ENCODE data around the gene GSTO1. TPM values are rescaled to one million over a fixed set of nuclear protein-coding genes. Genes with fewer than 3 reads are reported as not detected.
"Not testable (repeated sequence)": the region's sequence is repeated elsewhere in the genome, so short reads cannot be mapped to it uniquely, and the experiment has no call there.

Gene GSTO1
- total RNA-seq (2014; rRNA removed; shearing (Covaris generic)): 142 and 176 TPM in 2 replicates

- in situ Hi-C loops (cut with HindIII; ENCODE audit: low sequenced_read_pairs): no loop called here
- DNase-seq (ENCODE audit: low spot score): peak; percentile 77
Measured at GRCh38 chr10:104254493-104255310, at the start of gene GSTO1. TSS of gene GSTO1 (plus strand) at chr10:104254892. CDS start at chr10:104254929, 37 bp downstream.

- no peak for DNase-seq (ENCODE audit: low spot score)
- in situ Hi-C loops (cut with HindIII; ENCODE audit: low sequenced_read_pairs): no loop called here
Measured at GRCh38 chr10:104208730-104209129, 46.0 kb upstream of the GSTO1 start.

- DNase-seq (ENCODE audit: low spot score): peak; percentile 78
- in situ Hi-C loops (cut with HindIII; ENCODE audit: low sequenced_read_pairs): no loop called here
Measured at GRCh38 chr10:104209575-104210198, 45.0 kb upstream of the GSTO1 start.

- DNase-seq (ENCODE audit: low spot score): no peak
- in situ Hi-C loops (cut with HindIII; ENCODE audit: low sequenced_read_pairs): no loop called here
Measured at GRCh38 chr10:104216631-104217030, 38.1 kb upstream of the GSTO1 start.

GRCh38 chr10:104218751-104219150 is 35.9 kb upstream of the GSTO1 start:
- in situ Hi-C loops (cut with HindIII; ENCODE audit: low sequenced_read_pairs): no loop called here
- DNase-seq (ENCODE audit: low spot score): no peak

GRCh38 chr10:104220522-104220921 is 34.2 kb upstream of the GSTO1 start:
- in situ Hi-C loops (cut with HindIII; ENCODE audit: low sequenced_read_pairs): no loop called here

GRCh38 chr10:104223304-104223703 is 31.4 kb upstream of the GSTO1 start:
- DNase-seq (ENCODE audit: low spot score): no peak
- in situ Hi-C loops (cut with HindIII; ENCODE audit: low sequenced_read_pairs): no loop called here

More at GRCh38 chr10:104220522-104220921, 34.2 kb upstream of the GSTO1 start:
- DNase-seq (ENCODE audit: low spot score): no peak

GRCh38 chr10:104230490-104230889 is 24.2 kb upstream of the GSTO1 start:
- DNase-seq (ENCODE audit: low spot score): no peak
- in situ Hi-C loops (cut with HindIII; ENCODE audit: low sequenced_read_pairs): no loop called here

- in situ Hi-C loops (cut with HindIII; ENCODE audit: low sequenced_read_pairs): no loop called here
- peak; percentile 96 for DNase-seq (ENCODE audit: low spot score)
Measured at GRCh38 chr10:104231784-104232612, 22.7 kb upstream of the GSTO1 start, which contains the start of gene CFAP43. TSS of gene CFAP43 (minus strand) at chr10:104232364. CDS start at chr10:104232246, 118 bp downstream.

- DNase-seq (ENCODE audit: low spot score): no peak
- in situ Hi-C loops (cut with HindIII; ENCODE audit: low sequenced_read_pairs): no loop called here
Measured at GRCh38 chr10:104232613-104233102, 22.0 kb upstream of the GSTO1 start.

GRCh38 chr10:104233817-104234216 is 20.9 kb upstream of the GSTO1 start:
- in situ Hi-C loops (cut with HindIII; ENCODE audit: low sequenced_read_pairs): no loop called here
- DNase-seq (ENCODE audit: low spot score): no peak

- in situ Hi-C loops (cut with HindIII; ENCODE audit: low sequenced_read_pairs): no loop called here
- no peak for DNase-seq (ENCODE audit: low spot score)
Measured at GRCh38 chr10:104234934-104235333, 19.8 kb upstream of the GSTO1 start.

GRCh38 chr10:104235801-104236200 is 18.9 kb upstream of the GSTO1 start:
- in situ Hi-C loops (cut with HindIII; ENCODE audit: low sequenced_read_pairs): no loop called here

GRCh38 chr10:104240078-104240477 is 14.6 kb upstream of the GSTO1 start:
- DNase-seq (ENCODE audit: low spot score): no peak
- in situ Hi-C loops (cut with HindIII; ENCODE audit: low sequenced_read_pairs): no loop called here

More at GRCh38 chr10:104235801-104236200, 18.9 kb upstream of the GSTO1 start:
- DNase-seq (ENCODE audit: low spot score): no peak

- in situ Hi-C loops (cut with HindIII; ENCODE audit: low sequenced_read_pairs): no loop called here
Measured at GRCh38 chr10:104242545-104242944, 12.1 kb upstream of the GSTO1 start.

GRCh38 chr10:104243009-104243408 is 11.7 kb upstream of the GSTO1 start:
- DNase-seq (ENCODE audit: low spot score); in situ Hi-C loops (cut with HindIII; ENCODE audit: low sequenced_read_pairs): not testable (repeated sequence)

More at GRCh38 chr10:104242545-104242944, 12.1 kb upstream of the GSTO1 start:
- no peak for DNase-seq (ENCODE audit: low spot score)

- in situ Hi-C loops (cut with HindIII; ENCODE audit: low sequenced_read_pairs): no loop called here
- DNase-seq (ENCODE audit: low spot score): no peak
Measured at GRCh38 chr10:104243512-104243911, 11.2 kb upstream of the GSTO1 start.

GRCh38 chr10:104245066-104245632 is 9.5 kb upstream of the GSTO1 start:
- in situ Hi-C loops (cut with HindIII; ENCODE audit: low sequenced_read_pairs): no loop called here

GRCh38 chr10:104246976-104247375 is 7.7 kb upstream of the GSTO1 start:
- no peak for DNase-seq (ENCODE audit: low spot score)
- in situ Hi-C loops (cut with HindIII; ENCODE audit: low sequenced_read_pairs): no loop called here

More at GRCh38 chr10:104245066-104245632, 9.5 kb upstream of the GSTO1 start:
- DNase-seq (ENCODE audit: low spot score): no peak

Measured in G401 (cell line).